Transverse colon (tissue), 4 donors: Measurements from ENCODE around the gene PACRG.

ENCODE experiments used
- POLR2AphosphoS5 ChIP-seq, 3 donors: sonication (generic); formaldehyde crosslinking; IDR thresholded peaks; one replicate each; pipeline ENCODE4 v1.6.1; 2016; ENCODE audit warnings: antibody characterized with exemption in 3 of 3
- TF ChIP-seq, protein P1 (sequence below), 5 experiments: fragments of 200-600 bp in 3 of 5; fragments of 450-650 bp in 2 of 5; sonication (generic) in 3 of 5; IDR thresholded peaks; 1 replicate in 2 of 5; 2 replicates in 3 of 5; pipeline ENCODE4 v1.5.1; 2016 to 2017; ENCODE audit warnings: antibody characterized with exemption in 5 of 5, inconsistent platforms in 3 of 5, mild to moderate bottlenecking in 2 of 5, moderate library complexity in 1 of 5

DNA sequence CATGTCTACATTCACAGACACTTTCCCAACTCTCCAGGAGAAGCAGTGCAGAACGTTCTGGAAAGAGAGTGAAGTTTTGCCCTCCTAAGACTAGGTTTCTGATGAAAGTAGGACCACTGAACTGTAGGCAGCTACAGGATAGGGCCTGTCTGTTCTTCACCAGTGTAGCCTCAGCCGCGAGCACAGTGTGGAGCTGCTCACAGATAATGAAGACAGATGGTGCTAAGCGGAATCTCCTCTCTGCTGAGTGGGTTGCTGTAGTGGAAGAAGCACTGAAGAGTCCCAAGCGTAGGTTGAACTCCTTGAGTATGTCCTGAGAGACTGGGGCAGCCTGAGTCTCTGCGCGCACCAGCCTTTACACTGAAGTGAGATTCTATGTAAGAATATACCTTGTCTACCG lies 170.2 kb downstream of the PACRG start:
- TF ChIP-seq, protein P1, sequence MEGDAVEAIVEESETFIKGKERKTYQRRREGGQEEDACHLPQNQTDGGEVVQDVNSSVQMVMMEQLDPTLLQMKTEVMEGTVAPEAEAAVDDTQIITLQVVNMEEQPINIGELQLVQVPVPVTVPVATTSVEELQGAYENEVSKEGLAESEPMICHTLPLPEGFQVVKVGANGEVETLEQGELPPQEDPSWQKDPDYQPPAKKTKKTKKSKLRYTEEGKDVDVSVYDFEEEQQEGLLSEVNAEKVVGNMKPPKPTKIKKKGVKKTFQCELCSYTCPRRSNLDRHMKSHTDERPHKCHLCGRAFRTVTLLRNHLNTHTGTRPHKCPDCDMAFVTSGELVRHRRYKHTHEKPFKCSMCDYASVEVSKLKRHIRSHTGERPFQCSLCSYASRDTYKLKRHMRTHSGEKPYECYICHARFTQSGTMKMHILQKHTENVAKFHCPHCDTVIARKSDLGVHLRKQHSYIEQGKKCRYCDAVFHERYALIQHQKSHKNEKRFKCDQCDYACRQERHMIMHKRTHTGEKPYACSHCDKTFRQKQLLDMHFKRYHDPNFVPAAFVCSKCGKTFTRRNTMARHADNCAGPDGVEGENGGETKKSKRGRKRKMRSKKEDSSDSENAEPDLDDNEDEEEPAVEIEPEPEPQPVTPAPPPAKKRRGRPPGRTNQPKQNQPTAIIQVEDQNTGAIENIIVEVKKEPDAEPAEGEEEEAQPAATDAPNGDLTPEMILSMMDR (IDR thresholded peaks at IDR 0.05), result no peak
- no peak for TF ChIP-seq POLR2AphosphoS5 (IDR thresholded peaks at IDR 0.05)
